Fibroblast of pulmonary artery (primary cell): Measurements from ENCODE around the gene CLASP1.
A peak's percentile ranks its signal among the peaks of the same experiment; 100 is the strongest.

Experiments used
- DNase-seq: peaks from one replicate; pipeline ENCODE4 v3.0.0-alpha.2; 2010; ENCODE audit warnings: low read depth
- H3K4me3 ChIP-seq: replicated peaks from 2 replicates; pipeline ENCODE4 v1.5.1; 2011; ENCODE audit warnings: low read depth, mild to moderate bottlenecking, control low read depth, low read length, moderate library complexity
- TF ChIP-seq, protein P1 (sequence below): IDR thresholded peaks from 2 replicates; pipeline ENCODE4 v1.5.1; 2011; ENCODE audit warnings: mild to moderate bottlenecking, control low read depth, low read length, inconsistent platforms; ENCODE audit errors: missing control alignments

The CLASP1 gene

DNA sequence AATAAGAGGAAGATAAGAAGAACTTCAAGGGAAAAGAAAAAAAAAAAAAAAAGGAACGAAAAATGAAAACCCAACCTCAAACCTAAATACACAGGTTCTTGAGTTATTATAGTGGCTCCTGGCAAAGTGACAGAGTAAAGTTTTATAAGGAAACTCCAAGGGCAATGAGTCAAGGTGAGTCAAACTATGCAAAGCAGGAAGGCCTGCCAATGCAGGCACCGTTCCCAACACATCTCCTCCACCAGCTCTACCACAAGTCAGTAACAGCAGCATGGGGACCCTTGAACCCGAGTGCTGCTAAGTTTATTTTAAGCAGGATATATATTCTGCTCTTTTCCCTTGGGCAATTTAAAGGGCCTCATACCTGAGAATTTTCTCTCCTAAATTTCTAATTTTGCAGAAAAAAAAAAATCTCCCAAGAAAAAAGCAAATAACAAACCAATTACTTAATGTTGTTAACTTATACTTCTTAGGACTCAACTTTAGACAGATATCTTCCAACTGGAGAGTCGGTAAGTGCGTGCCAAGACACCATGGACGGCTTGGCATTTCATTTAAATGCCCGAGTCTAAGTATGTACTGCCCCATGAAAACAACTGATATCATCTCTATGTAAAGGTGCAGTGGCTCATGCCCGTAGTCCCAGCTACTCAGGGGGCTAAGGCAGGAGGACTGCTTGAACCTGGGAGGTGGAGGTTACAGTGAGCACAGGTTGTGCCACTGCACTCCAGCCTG lies 288.5 kb downstream of the CLASP1 start:
- TF ChIP-seq, protein P1, sequence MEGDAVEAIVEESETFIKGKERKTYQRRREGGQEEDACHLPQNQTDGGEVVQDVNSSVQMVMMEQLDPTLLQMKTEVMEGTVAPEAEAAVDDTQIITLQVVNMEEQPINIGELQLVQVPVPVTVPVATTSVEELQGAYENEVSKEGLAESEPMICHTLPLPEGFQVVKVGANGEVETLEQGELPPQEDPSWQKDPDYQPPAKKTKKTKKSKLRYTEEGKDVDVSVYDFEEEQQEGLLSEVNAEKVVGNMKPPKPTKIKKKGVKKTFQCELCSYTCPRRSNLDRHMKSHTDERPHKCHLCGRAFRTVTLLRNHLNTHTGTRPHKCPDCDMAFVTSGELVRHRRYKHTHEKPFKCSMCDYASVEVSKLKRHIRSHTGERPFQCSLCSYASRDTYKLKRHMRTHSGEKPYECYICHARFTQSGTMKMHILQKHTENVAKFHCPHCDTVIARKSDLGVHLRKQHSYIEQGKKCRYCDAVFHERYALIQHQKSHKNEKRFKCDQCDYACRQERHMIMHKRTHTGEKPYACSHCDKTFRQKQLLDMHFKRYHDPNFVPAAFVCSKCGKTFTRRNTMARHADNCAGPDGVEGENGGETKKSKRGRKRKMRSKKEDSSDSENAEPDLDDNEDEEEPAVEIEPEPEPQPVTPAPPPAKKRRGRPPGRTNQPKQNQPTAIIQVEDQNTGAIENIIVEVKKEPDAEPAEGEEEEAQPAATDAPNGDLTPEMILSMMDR, result no peak
- DNase-seq, result peak; percentile 75
- H3K4me3 ChIP-seq, result no peak overlapping the region

DNA sequence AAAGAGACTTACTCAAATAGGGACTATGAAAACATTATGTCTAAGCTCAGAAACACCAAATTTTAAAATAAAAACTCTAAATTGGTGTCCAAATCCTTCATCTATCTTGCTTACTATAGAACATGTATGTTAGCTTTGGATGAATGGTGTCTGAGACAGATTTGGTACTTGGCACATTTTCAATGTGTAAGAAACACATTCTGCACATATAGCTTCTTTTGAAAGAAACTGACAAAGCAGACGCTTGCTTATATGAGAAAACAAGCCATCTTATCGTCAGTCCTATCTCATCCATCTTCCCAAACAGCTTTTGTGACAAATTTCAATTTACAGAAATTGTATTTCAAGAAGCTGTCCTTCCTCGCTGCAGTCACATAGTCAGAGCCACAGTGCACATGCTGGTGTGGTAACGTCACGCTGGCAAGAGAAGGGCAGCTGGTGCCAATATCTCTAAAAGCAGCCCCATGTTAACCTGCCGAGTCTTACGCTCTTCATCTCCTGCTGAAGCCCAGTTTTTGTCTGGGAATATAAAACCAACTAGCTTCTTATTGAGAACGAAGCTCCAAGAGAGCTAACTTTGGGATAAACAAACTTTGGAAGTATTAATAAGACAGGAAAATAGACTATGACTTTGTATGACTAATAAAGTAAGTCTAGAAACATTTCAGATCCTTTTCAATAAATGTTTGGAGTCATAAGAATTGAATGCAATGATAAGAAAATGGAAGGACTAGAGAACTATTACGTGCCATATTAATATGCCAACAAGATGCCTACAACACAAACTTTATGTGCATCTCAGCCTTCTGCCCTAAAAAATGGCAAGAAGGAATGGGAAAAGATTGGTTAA lies 289.3 kb downstream of the CLASP1 start:
- TF ChIP-seq, protein P1, result no peak
- H3K4me3 ChIP-seq, result no peak overlapping the region
- DNase-seq, result peak; percentile 7

DNA sequence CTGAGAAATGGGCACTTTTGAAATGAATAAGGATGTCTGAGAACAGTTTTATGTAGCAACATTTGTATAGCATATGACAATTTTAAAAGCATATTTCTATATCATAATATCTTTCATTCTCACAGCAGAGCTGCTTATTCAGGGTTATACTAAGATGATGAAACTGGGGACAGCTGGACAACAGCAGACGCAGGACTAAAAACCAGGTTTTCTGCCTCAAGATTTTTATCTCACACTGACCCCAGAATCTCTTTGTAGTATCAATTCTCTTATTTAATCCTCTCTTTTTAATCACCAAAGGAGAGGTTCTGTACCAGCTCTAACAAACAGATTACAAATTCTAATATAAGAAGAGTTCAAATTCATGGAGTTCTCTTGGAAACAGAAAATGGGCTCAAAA lies 290.1 kb downstream of the CLASP1 start:
- H3K4me3 ChIP-seq, result no peak overlapping the region
- TF ChIP-seq, protein P1, result no peak
- DNase-seq, result no peak

DNA sequence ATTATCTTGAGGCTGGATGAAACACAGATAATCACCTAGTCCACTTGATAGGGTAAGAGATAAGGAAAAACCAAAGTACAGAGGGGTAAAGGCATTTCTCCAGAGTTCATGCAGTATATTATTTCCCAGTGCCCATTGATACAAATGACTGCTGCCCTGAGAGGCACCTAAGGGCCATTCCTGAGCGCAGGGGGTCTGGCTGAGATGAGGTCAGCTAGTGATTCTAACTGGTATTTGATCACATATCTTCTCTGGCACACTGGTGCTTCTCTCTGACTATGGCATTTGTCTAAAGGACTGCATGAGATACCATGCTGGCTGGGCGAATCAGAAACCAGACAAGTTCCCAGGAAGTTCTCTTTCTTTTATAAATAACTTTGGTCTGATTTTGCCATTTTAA lies 291.0 kb downstream of the CLASP1 start:
- TF ChIP-seq, protein P1, result no peak
- no peak overlapping the region for H3K4me3 ChIP-seq
- no peak for DNase-seq

DNA sequence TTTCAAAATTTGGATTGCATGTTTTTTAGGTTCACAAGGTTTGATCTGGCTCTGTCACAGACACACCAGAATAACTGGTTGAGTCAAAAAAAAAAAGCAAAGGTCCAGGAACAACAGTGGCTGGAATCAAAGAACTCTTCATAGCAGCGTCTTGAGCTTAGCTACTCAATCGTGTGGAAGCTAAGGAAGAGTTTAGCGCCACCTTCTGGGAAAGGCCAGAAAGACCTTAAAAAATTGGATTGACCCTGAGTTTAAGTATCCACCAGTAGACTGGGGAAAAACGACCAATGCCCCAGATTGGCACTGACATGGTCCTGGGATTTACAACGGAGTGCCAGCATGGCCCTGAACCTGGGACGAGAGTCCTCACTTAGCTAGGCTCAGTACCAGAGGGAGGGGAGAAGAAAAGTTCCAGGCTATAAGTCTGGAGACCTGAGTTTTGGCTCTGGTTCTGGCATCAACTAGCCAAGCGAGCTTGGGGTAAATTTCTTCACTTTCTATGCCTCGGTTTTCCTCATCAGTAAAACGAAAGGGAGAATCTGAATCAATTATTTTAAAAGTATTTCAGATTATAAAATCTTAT lies 293.1 kb downstream of the CLASP1 start:
- H3K4me3 ChIP-seq, result no peak overlapping the region
- peak; percentile 82 for DNase-seq
- TF ChIP-seq, protein P1, result peak; percentile 90

DNA sequence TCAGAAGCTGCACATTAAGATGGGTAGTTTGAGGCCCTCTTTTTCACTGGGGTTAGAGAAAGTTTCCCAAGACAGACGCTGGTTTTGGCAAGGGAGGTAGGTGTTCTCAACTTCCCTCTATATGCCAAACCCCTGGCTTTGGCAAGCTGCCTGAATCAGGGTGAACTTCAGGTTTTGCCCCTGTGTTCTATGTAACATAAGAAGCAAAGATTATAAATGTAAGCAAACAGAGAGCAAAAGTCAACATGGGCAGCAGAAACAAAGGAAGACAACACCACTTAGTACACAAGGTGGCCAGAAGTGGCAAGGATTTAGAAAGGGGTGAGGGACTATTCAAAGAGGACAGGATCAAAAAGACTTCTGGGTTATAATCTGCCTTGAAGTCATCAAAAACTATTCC lies 293.8 kb downstream of the CLASP1 start:
- no peak overlapping the region for H3K4me3 ChIP-seq
- no peak for DNase-seq
- TF ChIP-seq, protein P1, result no peak
